Stimulated activated CD4-positive, alpha-beta T cell treated with anti-CD3 and anti-CD28 coated beads, Interleukin-2, amount 100 ng/mL, for 48 hours (primary cell): Measurements from ENCODE around the gene NOTCH1.
"Not testable (repeated sequence)": the region's sequence is repeated elsewhere in the genome, so short reads cannot be mapped to it uniquely, and the experiment has no call there.

Experiments used
- DNase-seq, 2 donors: peaks; one replicate each; pipeline ENCODE4 v3.0.0-alpha.2; 2020

The NOTCH1 gene

DNA sequence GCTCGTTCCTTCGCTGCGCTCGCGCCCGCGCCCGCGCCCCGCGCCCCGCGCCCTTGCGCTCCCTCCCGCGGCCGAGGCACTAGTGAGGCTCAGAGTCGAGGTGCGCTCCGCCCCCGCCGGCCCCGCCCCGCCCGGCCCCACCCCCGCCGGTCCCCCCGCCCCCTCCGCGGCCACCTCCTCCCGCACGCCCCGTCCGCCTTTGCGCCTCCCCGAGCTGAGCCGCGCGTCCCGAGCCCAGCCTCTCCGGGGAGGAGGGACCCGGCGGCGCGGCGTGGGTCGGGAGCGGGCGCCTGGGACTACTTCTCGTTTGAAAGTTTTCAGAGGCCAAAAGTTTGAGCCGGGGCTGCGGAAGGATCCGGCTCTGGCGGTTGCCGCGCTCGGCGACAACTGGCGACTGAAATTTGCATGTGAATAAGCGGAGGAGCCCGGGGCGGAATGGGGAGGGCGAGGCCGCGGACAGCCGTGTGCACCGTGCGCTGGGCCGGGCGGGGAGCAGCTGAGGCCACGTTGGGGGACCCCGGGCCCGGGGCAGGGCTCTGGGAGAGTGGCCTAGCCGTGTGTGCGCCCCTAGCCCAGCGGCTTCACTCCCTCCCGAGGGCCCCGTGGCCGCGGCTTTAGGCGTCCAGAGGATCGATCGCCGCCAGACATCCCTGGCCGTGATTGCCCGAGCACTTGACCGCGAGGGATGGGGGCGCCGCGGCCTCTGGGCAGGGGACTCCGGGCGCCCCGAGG, at the start of gene NOTCH1:
NOTCH1 (minus strand) TSS at position 84 of the 732 bp plus-strand sequence. CDS start 262 bp downstream, outside the sequence.
- DNase-seq = peak; percentile 83 to 84

- no peak for DNase-seq
Measured at GRCh38 chr9:136594492-136594891, 48.6 kb upstream of the NOTCH1 start.

DNA sequence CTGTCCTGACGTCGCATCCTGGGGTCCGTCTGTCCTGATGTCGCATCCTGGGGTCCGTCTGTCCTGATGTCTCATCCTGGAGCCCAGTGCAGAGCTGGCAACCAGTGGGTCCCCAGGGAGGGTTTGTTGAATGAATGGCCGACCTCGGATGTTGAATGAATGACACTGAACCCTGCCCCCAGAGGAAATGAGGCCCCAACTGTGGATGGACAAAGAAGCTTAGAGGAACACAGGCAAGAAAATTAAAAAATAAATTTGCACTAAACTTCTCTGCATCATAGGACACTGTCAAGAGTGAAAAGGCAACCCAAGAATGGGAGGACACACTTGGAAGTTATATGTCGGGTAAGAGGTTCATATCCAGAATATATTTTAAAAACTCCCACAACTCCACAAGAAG, 47.7 kb upstream of the NOTCH1 start:
- no peak for DNase-seq

- DNase-seq = no peak
Measured at GRCh38 chr9:136592666-136593065, 46.8 kb upstream of the NOTCH1 start.

DNA sequence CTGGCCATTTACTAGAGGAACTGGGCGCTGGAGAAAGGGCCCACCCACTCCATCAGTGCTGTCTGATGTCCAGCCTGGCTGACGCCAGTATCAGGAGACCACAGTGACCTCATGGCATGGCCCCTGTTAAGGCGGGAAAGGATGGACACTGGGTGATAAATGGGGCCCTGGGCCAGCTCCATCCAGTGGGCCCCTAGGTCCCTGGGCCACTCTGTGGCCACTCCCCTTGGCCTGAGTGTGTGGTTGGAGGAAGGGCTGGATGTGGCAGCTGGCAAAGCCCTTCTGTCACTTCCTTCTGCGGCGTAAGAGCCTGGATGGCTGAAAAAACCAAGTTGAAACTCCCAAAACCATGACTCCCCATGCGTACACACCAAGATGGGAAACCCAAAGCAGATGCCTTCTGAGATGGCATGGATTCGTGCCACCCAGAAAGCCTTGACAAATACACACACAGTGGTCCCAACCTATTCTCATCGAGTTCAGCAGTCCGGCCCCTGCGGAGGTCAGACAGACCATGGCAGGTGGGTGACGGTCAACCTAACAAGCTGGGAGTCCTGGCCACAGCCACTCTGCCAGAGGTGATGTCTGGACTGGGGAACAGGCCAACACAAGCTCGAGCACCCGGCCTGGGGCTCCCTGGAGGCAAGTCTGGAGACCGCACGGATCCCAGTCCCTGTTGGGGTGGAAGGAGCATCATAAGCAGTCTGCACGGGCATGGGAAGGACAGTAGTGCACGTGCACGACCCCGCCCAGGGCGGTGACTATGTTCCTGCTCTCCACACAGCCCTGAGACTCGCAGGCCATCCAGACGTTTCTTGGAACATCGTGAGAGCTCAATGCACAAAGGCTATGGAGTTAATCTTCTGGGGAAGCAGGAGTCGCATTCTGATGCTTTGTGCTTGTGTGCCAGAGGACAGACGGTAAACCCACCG, 45.2 kb upstream of the NOTCH1 start:
- DNase-seq = no peak

DNA sequence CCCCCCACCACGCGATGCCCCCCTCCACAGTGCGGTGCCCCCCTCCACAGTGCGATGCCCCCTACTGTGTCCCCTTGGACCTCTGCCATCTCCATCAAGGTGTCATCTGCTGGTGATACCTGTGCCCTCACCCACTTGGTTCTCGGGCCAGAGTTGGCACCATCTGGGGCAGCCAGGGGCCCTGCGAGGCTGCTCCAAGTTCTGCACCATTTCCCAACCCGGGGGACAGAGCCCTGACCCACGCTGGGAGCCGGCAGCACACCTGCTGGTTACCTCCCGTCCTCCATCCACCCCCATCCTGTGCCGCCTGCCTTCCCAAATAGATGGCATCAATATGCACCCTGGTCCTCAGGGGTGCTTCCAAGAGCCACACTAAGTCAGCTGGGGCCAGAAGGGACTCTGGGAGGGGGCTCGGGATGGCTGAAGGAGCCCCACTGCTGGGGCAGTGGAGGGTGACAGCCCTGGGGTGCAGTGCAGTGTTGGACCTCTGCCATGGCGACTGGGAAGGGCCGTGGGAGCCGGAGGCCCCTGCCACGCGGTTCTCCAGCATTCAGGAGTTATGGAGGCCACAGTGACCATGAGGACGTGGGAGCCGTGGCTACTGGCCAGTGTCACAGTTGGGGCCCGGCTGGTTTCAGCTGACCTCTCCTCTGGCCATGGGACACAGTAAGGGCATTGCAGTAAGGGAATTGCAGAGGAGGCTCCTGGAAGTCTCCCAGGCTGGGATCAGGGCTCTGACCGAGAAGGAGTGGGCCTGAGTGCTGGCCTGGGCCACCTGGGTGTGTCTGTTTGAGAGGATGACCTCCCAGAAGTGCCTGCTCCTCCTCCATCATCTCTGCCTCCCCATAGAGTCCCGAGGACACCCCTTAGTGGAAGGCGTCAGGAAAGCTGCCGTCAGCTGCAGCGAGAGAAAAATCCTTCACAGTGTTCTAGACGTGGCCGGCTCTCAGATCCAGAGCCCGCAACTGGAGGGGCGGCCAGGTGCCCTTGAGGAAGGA, 44.2 kb upstream of the NOTCH1 start:
- no peak for DNase-seq

GRCh38 chr9:136588663-136589464, 43.0 kb upstream of the NOTCH1 start:
- no peak for DNase-seq

GRCh38 chr9:136587944-136588662, 42.3 kb upstream of the NOTCH1 start:
- DNase-seq = no peak

- no peak for DNase-seq
Measured at GRCh38 chr9:136587145-136587943, 41.5 kb upstream of the NOTCH1 start.

DNA sequence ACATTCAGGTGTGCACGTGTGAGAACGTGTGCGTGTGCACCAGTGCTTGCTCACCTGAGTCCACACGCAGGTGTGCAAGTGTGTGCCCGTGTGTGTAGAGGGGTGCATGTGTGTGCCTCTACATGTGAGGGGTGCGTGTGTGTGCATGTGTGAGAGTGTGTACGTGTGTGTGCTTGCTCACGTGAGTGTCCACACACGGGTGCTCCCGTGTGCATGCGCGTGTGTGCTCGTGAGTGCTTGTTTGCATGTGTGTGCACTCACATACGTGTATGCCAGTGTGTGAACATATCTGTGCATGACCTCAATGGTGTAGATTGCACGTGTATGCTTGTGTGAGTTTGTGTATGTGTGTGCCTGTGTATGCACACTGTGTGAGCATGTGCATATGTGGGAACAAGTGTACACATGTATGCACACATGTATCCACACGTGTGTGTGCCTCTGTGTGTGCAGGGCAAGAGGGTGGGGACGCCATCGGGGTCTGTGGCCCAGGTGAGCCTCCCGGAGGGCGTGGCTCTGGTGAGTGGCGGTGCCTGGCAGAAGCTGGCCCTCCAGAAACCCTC, 40.6 kb upstream of the NOTCH1 start:
- no peak for DNase-seq

GRCh38 chr9:136585531-136586120, 39.8 kb upstream of the NOTCH1 start:
- DNase-seq = no peak

DNA sequence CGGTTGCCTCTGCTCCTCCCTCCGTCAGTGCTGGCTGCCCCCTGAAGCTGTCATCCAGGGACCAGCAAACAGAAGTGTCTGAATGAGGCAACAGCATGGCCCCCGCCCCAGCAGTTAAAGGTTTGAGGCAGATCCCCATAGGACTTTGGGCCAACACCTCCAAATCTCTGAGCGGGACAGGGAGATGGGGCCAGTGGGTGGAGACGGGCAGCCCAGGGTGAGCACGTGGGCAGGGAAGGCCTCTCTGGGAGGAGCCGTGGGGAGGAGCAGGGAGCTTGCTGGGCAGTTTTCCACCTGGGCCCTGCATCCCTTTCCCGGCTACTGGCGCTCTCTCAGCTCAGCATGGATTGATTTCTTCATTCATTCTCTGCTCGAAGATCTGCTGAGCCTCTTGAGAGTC, 39.1 kb upstream of the NOTCH1 start:
- DNase-seq = no peak

GRCh38 chr9:136584401-136584932, 38.6 kb upstream of the NOTCH1 start:
- DNase-seq = no peak

DNA sequence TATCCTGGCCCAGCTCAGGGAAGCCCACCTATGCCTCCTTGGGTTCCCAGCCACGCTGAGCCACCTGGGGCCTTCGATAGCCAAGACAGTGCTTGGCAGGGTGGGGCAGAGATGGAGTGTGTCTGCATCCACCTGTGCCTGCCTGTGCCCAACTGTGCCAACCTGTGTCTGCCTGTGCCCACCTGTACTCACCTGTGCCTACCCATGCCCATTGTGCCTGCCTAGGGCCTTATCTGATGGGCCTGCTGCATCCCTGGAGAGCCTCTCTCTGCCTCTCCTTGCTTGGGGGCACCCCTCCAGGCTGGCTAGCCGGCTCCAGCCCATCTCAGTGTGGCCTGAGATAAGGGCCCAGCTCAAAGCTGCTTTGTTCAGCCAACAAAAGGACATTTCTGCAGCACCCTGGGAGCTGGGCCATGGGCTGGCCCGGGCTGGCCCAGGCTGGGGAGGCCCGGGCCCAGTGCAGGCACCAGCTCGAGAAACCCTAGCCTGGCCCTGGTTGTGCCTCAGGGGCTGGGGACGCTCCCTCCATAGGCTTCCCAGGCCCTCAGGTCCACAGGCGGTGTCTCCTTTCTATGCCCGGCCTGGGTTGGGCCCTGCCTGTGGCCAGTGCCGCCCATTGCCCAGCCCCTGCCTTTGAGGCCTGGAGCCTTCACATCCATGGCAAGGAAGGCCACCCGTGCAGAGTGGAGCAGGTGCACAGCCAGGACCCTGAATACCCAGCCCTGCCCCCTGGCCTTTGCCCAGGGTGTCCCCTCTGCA, 37.3 kb upstream of the NOTCH1 start:
- DNase-seq = no peak

GRCh38 chr9:136581614-136582447, 36.0 kb upstream of the NOTCH1 start:
- no peak for DNase-seq

DNA sequence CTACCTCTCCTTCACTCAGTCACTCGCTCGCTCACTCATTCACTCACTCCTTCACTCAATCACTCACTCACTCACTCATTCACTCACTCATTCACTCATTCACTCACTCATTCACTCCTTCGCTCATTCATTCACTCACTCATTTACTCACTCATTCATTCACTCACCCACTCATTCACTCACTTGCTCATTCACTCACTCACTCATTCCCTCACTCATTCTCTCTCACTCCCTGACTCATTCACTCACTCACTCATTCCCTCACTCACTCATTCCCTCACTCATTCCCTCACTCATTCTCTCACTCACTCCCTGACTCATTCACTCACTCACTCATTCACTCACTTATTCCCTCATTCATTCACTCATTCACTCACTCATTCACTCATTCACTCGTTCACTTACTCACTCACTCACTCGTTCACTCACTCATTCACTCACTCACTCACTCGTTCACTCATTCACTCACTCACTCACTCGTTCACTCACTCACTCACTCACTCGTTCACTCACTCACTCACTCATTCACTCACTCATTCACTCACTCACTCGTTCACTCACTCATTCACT, 33.9 kb upstream of the NOTCH1 start:
- DNase-seq = not testable (repeated sequence)
